Measurements from ENCODE around the gene PBX4. TPM values are rescaled to one million over a fixed set of nuclear protein-coding genes. Genes with fewer than 3 reads are reported as not detected.

Gene PBX4
- total and polyA plus RNA-seq, 2 donors (not counting 3 experiments of a cell fraction or from before 2014, with no cell fraction given) = not detected

GRCh38 chr19:19655051-19655594 lies 36.6 kb upstream of the PBX4 start:
- Histone ChIP-seq H3K4me1 (ENCODE audit: control insufficient read depth, extremely low read depth, insufficient read depth, low read length) (no peaks in the 10 kb centered on the region), H3K27ac (ENCODE audit: insufficient read depth, low read depth, low read length) (no peak overlapping the region), H3K4me3 (replicated peaks in 1 of 3; ENCODE audit: insufficient read depth in 1 of 3, low read depth in 1 of 3, low read length in 3 of 3) (no peak overlapping the region), H3K79me2 (ENCODE audit: control insufficient read depth, insufficient read depth, low read length) (peaks cover under 1% of the 10 kb centered on the region), H3K9me3 (replicated peaks; ENCODE audit: control insufficient read depth, insufficient read depth, low read length) (no peaks in the 10 kb centered on the region), H2AFZ (ENCODE audit: low read depth, low read length) (no peak overlapping the region), H3K9ac (replicated peaks; ENCODE audit: extremely low read depth, insufficient read depth, low read length) (no peak overlapping the region), H3K4me2 (ENCODE audit: insufficient read depth, low read length) (no peak overlapping the region), H3K27me3 (ENCODE audit: control insufficient read depth in 2 of 2, insufficient read depth in 2 of 2, low read length in 2 of 2) (no peaks in the 10 kb centered on the region), H4K20me1 (replicated peaks; ENCODE audit: control insufficient read depth, extremely low read depth, insufficient read depth, low read length) (no peaks in the 10 kb centered on the region), H3K9me1 (replicated peaks; ENCODE audit: control insufficient read depth, extremely low read depth, insufficient read depth, low read length) (no peaks in the 10 kb centered on the region), H3K36me3 (ENCODE audit: control insufficient read depth in 2 of 2, extremely low read depth in 1 of 2, insufficient read depth in 2 of 2, low read length in 2 of 2) (peaks cover 14 to 77% of the 10 kb centered on the region in 2 experiments)
- intact Hi-C loops (cut with micrococcal nuclease) (no loop called here), dilution Hi-C loops (cut with MboI; ENCODE audit: extremely low pct_ligation_motif_present, low sequenced_read_pairs) (no loop called here)
- TF ChIP-seq MYC (IDR thresholded peaks at IDR 0.05; ENCODE audit: low read depth, low read length) (no peak), POLR2AphosphoS5 (IDR thresholded peaks at IDR 0.05; ENCODE audit: insufficient read depth, low read depth, low read length) (no peak), JUN (IDR thresholded peaks at IDR 0.05; ENCODE audit: borderline replicate concordance, insufficient read depth, insufficient read length, low read depth) (no peak), GATA2 (IDR thresholded peaks at IDR 0.05; ENCODE audit: insufficient read depth, insufficient read length, low read depth, low read length) (no peak), EZH2 (IDR thresholded peaks at IDR 0.05; ENCODE audit: borderline replicate concordance, low read depth, low read length, severe bottlenecking) (no peak), POLR2A (IDR thresholded peaks at IDR 0.05; ENCODE audit: low read depth, low read length) (no peak), FOS (IDR thresholded peaks at IDR 0.05; ENCODE audit: borderline replicate concordance, insufficient read depth, low read length) (no peak)
- TF ChIP-seq, protein P1, sequence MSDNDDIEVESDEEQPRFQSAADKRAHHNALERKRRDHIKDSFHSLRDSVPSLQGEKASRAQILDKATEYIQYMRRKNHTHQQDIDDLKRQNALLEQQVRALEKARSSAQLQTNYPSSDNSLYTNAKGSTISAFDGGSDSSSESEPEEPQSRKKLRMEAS (IDR thresholded peaks at IDR 0.05; ENCODE audit: insufficient read depth, insufficient read length) = no peak
- TF ChIP-seq, protein P2, sequence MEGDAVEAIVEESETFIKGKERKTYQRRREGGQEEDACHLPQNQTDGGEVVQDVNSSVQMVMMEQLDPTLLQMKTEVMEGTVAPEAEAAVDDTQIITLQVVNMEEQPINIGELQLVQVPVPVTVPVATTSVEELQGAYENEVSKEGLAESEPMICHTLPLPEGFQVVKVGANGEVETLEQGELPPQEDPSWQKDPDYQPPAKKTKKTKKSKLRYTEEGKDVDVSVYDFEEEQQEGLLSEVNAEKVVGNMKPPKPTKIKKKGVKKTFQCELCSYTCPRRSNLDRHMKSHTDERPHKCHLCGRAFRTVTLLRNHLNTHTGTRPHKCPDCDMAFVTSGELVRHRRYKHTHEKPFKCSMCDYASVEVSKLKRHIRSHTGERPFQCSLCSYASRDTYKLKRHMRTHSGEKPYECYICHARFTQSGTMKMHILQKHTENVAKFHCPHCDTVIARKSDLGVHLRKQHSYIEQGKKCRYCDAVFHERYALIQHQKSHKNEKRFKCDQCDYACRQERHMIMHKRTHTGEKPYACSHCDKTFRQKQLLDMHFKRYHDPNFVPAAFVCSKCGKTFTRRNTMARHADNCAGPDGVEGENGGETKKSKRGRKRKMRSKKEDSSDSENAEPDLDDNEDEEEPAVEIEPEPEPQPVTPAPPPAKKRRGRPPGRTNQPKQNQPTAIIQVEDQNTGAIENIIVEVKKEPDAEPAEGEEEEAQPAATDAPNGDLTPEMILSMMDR (IDR thresholded peaks at IDR 0.05; ENCODE audit: extremely low read depth in 1 of 2, insufficient read depth in 1 of 2, low read depth in 1 of 2, low read length in 2 of 2) = no peak
- DNase-seq (ENCODE audit: low read depth, low spot score) (no peak), FAIRE-seq (no peak)
- ChIA-PET CTCF (no interaction called here), POLR2A (no interaction called here)
- no TSS peak for BruUV-seq (replicated peaks)
